NCI-H2029 (cell line): ENCODE data around the gene ESYT2.
A peak's percentile ranks its signal among the peaks of the same experiment; 100 is the strongest.
"Not testable (repeated sequence)": the region's sequence is repeated elsewhere in the genome, so short reads cannot be mapped to it uniquely, and the experiment has no call there.

Experiments
- DNase-seq: peaks from one replicate; lab custom pipeline; 2025; lab: John Stamatoyannopoulos, UW

The ESYT2 gene, protein sequence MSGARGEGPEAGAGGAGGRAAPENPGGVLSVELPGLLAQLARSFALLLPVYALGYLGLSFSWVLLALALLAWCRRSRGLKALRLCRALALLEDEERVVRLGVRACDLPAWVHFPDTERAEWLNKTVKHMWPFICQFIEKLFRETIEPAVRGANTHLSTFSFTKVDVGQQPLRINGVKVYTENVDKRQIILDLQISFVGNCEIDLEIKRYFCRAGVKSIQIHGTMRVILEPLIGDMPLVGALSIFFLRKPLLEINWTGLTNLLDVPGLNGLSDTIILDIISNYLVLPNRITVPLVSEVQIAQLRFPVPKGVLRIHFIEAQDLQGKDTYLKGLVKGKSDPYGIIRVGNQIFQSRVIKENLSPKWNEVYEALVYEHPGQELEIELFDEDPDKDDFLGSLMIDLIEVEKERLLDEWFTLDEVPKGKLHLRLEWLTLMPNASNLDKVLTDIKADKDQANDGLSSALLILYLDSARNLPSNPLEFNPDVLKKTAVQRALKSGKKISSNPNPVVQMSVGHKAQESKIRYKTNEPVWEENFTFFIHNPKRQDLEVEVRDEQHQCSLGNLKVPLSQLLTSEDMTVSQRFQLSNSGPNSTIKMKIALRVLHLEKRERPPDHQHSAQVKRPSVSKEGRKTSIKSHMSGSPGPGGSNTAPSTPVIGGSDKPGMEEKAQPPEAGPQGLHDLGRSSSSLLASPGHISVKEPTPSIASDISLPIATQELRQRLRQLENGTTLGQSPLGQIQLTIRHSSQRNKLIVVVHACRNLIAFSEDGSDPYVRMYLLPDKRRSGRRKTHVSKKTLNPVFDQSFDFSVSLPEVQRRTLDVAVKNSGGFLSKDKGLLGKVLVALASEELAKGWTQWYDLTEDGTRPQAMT

DNA sequence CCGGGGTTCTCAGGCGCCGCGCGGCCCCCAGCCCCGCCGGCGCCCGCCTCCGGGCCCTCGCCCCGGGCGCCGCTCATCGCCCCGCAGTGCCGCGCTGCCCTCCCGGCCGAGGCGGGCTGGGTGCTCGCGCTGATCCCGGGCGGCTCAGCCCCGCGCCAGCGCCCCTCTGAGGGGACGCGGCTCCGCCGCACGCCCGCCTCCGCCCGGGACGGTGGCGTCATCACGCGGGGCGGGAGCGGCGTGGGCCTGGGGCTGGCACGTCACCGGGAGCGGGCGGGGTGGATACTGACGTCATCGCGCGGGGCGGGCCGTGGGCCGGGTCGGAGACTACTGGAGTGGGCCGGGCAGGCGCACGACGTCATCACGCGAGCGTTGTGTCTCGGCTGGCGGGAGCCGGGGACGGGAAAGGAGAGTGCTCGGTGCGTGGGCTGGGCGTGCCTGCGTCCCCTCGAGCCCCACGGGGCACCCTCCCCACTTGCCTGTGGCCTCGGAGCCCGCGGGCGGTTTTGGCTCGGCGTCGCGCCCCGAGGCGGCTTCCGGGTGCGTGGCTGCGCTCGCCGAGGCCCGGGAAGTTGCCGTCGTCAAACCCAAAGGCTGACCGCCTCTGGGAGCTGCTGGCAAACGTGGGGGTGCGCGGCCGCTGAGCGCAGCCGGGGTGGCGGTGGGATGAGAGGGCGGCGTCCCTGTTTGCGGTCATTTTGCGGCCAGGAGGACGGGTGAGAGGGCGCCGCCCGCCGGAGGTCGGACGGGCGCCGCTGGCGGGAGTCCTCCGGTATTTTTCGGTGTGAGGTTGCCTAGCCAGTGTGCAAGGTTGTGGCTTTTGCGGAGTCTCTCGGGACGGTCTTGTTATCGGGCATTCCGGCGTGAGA lies at the start of gene ESYT2:
TSS of gene ESYT2 (minus strand) at position 168 of the 869 bp plus-strand sequence. CDS start at position 77, 91 bp downstream.
- peak; percentile 92 for DNase-seq

DNA sequence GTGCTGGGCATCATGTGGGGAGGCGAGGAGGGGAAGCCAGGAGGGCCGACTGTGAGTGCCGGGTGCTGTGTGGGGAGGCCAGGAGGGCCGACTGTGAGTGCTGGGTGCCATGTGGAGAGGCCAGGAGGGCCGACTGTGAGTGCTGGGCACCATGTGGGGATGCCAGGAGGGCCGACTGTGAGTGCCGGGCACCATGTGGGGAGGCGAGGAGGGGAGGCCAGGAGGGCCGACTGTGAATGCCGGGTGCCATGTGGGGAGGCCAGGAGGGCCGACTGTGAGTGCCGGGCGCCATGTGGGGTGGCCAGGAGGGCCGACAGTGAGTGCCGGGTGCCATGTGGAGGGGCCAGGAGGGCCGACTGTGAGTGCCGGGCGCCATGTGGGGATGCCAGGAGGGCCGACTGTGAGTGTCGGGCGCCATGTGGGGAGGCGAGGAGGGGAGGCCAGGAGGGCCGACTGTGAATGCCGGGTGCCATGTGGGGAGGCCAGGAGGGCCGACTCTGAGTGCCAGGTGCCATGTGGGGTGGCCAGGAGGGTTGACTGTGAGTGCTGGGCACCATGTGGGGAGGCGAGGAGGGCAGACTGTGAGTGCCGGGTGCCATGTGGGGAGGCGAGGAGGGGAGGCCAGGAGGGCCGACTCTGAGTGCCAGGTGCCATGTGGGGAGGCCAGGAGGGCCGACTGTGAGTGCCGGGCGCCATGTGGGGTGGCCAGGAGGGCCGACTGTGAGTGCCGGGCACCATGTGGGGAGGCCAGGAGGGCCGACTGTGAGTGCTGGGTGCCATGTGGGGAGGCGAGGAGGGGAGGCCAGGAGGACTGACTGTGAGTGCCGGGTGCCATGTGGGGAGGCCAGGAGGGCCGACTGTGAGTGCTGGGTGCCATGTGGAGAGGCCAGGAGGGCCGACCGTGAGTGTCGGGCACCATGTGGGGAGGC lies 49.1 kb upstream of the ESYT2 start:
- not testable (repeated sequence) for DNase-seq

GRCh38 chr7:158876984-158877383 lies 47.7 kb upstream of the ESYT2 start:
- no peak for DNase-seq

GRCh38 chr7:158869876-158870275 lies 40.6 kb upstream of the ESYT2 start:
- DNase-seq: no peak

DNA sequence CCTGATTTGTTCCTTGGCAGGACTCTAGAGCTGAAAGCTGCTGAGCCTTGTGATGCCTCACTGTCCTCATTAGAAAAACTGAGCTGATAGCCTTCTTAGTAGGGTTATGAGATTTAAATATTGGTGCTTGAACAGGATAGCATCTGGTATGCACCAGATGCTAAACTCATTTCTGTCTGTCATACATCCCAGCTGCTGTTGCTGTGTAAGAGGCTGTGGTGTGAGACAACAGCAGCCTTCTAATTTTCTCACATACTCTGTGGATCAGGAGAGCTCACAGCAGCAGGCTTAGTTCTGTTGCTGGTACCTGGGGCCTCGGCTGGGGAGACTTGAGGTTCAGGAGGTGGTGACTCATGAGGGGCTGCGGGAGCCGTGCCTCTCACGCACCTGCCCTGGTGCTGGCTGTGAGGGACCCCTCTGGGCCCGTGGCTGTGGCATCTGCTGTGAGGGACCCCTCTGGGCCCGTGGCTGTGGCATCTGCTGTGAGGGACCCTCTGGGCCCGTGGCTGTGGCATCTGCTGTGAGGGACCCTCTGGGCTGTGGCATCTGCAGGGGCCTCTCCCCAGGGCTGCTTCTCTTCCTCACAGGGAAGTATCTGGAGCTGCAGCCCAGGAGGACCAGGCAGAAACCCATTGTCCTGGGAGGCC lies 39.6 kb upstream of the ESYT2 start:
- no peak for DNase-seq

DNA sequence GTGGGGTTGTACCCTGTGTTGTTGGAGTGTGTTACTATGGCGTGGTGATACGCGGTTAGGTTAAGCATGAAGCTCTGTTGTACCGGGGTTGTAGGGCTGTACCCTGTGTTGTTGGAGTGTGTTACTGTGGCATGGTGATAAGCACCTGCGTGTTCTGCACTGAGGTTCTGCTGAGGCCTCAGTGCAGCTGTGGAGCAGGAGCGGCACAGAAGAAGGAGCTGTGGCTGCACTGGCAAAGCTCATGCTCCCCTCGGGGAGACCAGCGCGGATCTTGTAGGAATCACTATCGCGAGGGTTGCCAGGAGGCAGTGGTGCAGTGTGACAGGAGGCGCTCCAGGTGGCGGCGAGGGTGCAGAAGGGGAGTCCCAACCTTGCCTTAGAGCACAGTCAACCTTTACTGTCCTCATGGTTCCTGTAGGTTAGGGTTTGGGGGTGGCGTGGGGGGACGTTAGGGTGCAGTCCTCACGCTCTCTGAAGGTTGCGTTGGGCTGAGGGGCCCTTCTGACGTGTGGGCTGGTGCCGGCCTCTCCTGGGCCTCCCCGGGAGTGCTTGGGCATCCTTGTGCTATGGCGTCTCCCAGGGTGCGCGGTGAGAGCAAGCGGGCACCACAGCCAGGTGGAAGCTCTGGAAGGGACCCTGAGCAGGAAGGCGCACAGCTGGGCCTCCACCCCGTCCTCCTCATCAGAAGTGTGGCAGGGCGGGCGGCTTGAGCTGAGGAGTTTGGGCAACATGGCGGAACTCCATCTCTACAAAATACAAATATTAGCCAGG lies 38.1 kb upstream of the ESYT2 start:
- DNase-seq: no peak

GRCh38 chr7:158865977-158866376 lies 36.7 kb upstream of the ESYT2 start:
- DNase-seq: no peak

- DNase-seq: no peak
Observed at GRCh38 chr7:158865462-158865922, 36.2 kb upstream of the ESYT2 start.

GRCh38 chr7:158864833-158865232 lies 35.5 kb upstream of the ESYT2 start:
- no peak for DNase-seq

- no peak for DNase-seq
Observed at GRCh38 chr7:158864507-158864820, 35.2 kb upstream of the ESYT2 start.

DNA sequence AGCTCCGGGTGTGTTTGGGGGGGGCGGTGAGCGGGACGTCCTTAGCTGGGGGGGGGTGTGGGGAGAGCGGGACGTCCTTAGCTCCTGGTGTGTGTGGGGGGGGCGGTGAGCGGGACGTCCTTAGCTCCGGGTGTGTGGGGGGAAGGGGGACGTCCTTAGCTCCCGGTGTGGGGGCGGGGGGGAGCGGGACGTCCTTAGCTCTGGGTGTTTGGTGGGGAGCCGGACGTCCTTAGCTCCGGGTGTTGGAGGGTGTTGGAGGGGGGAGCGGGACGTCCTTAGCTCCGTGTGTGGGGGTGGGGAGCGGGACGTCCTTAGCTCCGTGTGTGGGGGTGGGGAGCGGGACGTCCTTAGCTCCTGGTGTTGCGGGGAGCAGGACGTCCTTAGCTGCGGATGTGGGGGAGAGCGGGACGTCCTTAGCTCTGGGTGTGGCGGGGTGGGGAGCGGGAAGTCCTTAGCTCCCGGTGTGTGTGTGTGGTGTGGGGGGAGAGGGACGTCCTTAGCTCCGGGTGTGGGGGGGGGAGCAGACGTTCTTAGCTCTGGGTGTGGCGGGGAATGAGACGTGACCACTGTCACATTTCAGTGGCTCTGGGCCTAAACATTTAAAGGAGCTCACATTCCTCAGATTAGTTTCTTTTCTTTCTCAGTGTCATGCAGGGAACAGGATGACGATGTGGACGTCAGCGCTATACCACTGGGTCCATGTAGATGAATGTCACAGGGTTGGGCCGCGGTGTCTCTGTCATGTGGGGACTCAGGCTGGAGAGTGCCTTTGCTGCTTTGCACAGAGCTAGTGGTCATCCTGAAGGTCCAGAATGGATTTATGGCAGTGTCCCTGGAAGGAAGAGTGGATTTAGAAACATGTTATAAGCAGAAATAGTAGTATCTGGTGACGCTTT lies 34.5 kb upstream of the ESYT2 start:
- peak; percentile 40 for DNase-seq

GRCh38 chr7:158862985-158863610 lies 33.8 kb upstream of the ESYT2 start:
- DNase-seq: peak; percentile 56

DNA sequence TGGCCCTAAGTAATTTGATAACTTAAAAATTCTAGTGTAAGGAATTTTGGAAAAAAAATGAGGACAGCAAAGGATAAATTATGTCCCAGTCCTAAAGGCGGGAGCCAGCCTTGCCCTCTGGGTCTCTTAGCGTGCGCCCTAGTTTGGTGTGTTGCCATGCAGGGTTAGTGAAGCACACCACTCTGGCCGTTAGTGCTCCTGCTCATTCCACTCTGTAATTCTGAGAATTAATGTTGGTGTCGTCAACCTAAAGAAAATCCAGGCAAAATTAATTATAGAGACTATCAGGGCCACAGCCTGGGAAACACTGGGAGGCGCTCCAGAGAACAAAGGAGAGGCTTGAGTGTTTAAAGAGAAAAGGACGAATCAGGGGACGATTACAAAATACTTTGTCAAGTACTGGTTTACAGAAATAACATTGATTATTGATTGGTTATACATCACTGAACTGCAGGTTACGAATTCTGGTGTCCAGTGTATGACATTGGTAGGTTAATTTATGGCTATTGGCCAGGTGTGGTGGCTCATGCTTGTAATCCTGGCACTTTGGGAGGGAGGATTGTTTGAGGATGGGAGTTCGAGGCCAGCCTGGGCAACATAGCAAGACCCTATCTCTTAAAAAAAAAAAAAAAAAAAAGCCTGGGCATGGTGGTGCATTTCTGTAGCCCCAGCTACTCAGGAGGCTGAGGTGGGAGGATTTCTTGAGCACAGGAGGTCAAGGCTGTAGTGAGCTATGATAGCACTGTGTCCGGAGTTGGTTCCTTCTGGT lies 32.8 kb upstream of the ESYT2 start:
- DNase-seq: no peak

GRCh38 chr7:158861004-158861787 lies 31.9 kb upstream of the ESYT2 start:
- DNase-seq: no peak

- no peak for DNase-seq
Observed at GRCh38 chr7:158860394-158860793, 31.1 kb upstream of the ESYT2 start.
